Muscle of leg (tissue), 16 donors: Measurements from ENCODE around the gene TRNAU1AP. TPM values are rescaled to one million over a fixed set of nuclear protein-coding genes. Genes with fewer than 3 reads are reported as not detected.
A peak's percentile ranks its signal among the peaks of the same experiment; 100 is the strongest.

ENCODE experiments used
- DNase-seq: peaks from one replicate; pipeline ENCODE4 v3.0.0; 2013
- H3K27ac ChIP-seq: one replicate; pipeline ENCODE4 v1.5.1; 2013; ENCODE audit warnings: mild to moderate bottlenecking, low read length, control low read depth
- H3K27me3 ChIP-seq: one replicate; pipeline ENCODE4 v1.6.1; 2013; ENCODE audit warnings: low read length; ENCODE audit not compliant: control insufficient read depth, insufficient read depth
- H3K36me3 ChIP-seq: one replicate; pipeline ENCODE4 v1.6.1; 2013; ENCODE audit warnings: low read length; ENCODE audit not compliant: control insufficient read depth, insufficient read depth
- H3K4me1 ChIP-seq: one replicate; pipeline ENCODE4 v1.6.1; 2013; ENCODE audit warnings: low read length; ENCODE audit not compliant: control insufficient read depth, insufficient read depth
- H3K4me3 ChIP-seq: one replicate; pipeline ENCODE4 v1.5.1; 2013; ENCODE audit warnings: low read length, control low read depth
- H3K9me3 ChIP-seq: replicated peaks from 2 replicates; pipeline ENCODE4 v1.6.1; 2013; ENCODE audit warnings: low read depth, low read length; ENCODE audit not compliant: control insufficient read depth
- WGBS: methylation state at CpG from one replicate; pipeline ENCODE4 v1.1.5; 2013; ENCODE audit warnings: missing lambda C conversion rate; ENCODE audit not compliant: insufficient coverage; 5-methylcytosine and 5-hydroxymethylcytosine counted together
- long read RNA-seq, 11 donors: transcript quantifications; one replicate each; lab custom pipeline, GENCODE V29; 2026
- polyA plus RNA-seq, 8 donors: library from polyadenylated mRNA; unstranded; fragments of 120-200 nt; gene quantifications; one replicate each; pipeline versions ENCODE4 v1.2.1 to v1.2.3, GENCODE V29; 2013; ENCODE audit warnings: inconsistent platforms in 1 of 8, low replicate concordance in 1 of 8; ENCODE audit not compliant: insufficient read length in 8 of 8, insufficient read depth in 1 of 8
- total RNA-seq: library from RNA; stranded (reverse); fragments of 120-200 nt; gene quantifications from one replicate; pipeline ENCODE4 v1.2.4, GENCODE V29; 2013

TRNAU1AP gene
- total RNA-seq (28.9 TPM), polyA plus RNA-seq (10 to 100 TPM; 18.8 to 22.5 (median 20.2) TPM)
- long read RNA-seq, donor 1: 0 reads
- long read RNA-seq, donor 2, partial matches to known transcripts: 0 of 3 reads
- long read RNA-seq, donor 2, other reads (novel, unspliced or antisense): 0 of 3 reads
- long read RNA-seq, donor 3, partial matches to known transcripts: 0 of 7 reads
- long read RNA-seq, donor 3, other reads (novel, unspliced or antisense): 0 of 7 reads
- long read RNA-seq, donor 4, partial matches to known transcripts: 0 of 3 reads
- long read RNA-seq, donor 4, other reads (novel, unspliced or antisense): 0 of 3 reads
- long read RNA-seq, donor 5, transcript TRNAU1AP-201 (9 exons, 1,799 nt): major isoform, 11 of 13 reads
- long read RNA-seq, donor 5, partial matches to known transcripts: 0 of 13 reads
- long read RNA-seq, donor 5, other reads (novel, unspliced or antisense): 0 of 13 reads
- long read RNA-seq, donor 6, transcript TRNAU1AP-201 (9 exons, 1,799 nt): major isoform, 11 of 12 reads
- long read RNA-seq, donor 6, partial matches to known transcripts: 0 of 12 reads
- long read RNA-seq, donor 6, other reads (novel, unspliced or antisense): 0 of 12 reads
- long read RNA-seq, donor 7, transcript TRNAU1AP-201 (9 exons, 1,799 nt): major isoform, 7 of 8 reads
- long read RNA-seq, donor 7, partial matches to known transcripts: 0 of 8 reads
- long read RNA-seq, donor 7, other reads (novel, unspliced or antisense): 0 of 8 reads
- long read RNA-seq, donor 8, transcript TRNAU1AP-201 (9 exons, 1,799 nt): major isoform, 5 of 6 reads
- long read RNA-seq, donor 8, partial matches to known transcripts: 0 of 6 reads
- long read RNA-seq, donor 8, other reads (novel, unspliced or antisense): 0 of 6 reads
- long read RNA-seq, donor 9, transcript TRNAU1AP-201 (9 exons, 1,799 nt): major isoform, 5 of 5 reads
- long read RNA-seq, donor 9, partial matches to known transcripts: 0 of 5 reads
- long read RNA-seq, donor 9, other reads (novel, unspliced or antisense): 0 of 5 reads
- long read RNA-seq, donor 10, transcript TRNAU1AP-201 (9 exons, 1,799 nt): major isoform, 5 of 5 reads
- long read RNA-seq, donor 10, partial matches to known transcripts: 0 of 5 reads
- long read RNA-seq, donor 10, other reads (novel, unspliced or antisense): 0 of 5 reads
- long read RNA-seq, donor 11, transcript TRNAU1AP-201 (9 exons, 1,799 nt): major isoform, 6 of 8 reads
- long read RNA-seq, donor 11, partial matches to known transcripts: 0 of 8 reads
- long read RNA-seq, donor 11, other reads (novel, unspliced or antisense): 0 of 8 reads

- H3K4me1 ChIP-seq: peaks cover 8% of the 10 kb centered on the region
- peak within 1 kb of the TSS; percentile 96 for H3K27ac ChIP-seq
- peak within 1 kb of the TSS; percentile 99 for H3K4me3 ChIP-seq
- H3K27me3 ChIP-seq: no peaks in the 10 kb centered on the region
- H3K36me3 ChIP-seq: peaks cover 13% of the 10 kb centered on the region
- no peaks in the 10 kb centered on the region for H3K9me3 ChIP-seq
- DNase-seq: peak; percentile 99
- WGBS: under 1% methylated on average over 58 of the region's 63 CpGs
Observed at GRCh38 chr1:28552758-28553663, at the start of gene TRNAU1AP. TRNAU1AP (plus strand) TSS chr1:28553085; CDS start chr1:28553111, 26 bp downstream.

DNA sequence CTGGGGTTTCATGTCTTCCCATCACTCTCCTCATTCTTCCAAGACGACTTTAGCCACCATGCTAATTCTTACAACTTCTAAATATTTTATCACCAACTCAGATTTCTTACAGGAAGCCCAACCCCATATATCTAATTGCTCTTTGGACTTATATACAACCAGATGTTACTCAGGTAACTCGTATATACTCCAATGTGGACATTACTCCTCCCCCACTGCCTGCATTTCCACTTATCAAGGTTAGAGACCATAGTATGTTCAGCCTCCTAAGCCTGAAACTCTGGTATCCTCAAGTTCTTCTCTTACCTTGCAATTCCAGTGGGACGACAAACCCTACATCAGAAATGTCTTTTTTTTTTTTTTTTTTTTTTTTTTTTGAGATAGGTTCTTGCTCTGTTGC lies 49.8 kb upstream of the TRNAU1AP start:
- 89% methylated on average over 2 of the region's 3 CpGs for WGBS
- H3K36me3 ChIP-seq: peaks cover 11% of the 10 kb centered on the region
- H3K27me3 ChIP-seq: no peaks in the 10 kb centered on the region
- H3K27ac ChIP-seq: no peak overlapping the region
- no peak overlapping the region for H3K4me3 ChIP-seq
- DNase-seq: no peak
- no peaks in the 10 kb centered on the region for H3K9me3 ChIP-seq
- H3K4me1 ChIP-seq: peaks cover 12% of the 10 kb centered on the region

DNA sequence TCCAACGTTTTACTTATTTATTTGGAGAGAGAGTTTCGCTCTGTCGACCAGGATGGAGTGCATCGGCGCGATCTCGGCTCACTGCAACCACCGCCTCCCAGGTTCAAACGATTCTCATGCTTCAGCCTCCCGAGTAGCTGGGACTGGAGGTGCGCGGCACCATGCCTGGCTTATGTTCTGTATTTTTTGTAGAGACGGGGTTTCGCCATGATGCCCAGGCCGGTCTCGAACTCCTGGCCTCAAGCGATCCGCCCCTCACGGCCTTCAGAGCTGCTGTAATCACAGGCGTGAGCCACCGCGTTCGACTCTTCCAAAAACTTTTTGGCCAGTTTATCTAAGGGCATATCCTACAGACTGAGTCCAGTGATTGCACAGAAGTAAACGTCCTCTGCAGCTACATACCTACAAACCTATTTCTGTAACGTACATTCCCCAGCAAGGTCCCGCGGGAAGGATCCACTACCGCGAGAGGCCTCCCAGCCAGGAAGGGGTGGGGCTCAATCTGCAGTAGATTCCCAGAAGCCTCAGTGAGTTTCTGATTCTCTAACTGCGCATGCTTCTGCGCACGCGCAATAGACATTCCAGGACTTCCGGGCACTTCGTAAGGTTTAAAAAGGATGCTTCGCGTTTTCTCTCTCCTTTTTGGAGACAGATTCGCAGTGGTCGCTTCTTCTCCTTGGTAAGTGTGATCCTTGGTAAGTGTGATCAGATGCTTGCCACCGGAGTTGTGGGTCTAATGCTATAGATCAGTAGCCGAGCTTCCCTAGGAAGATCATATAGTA lies 47.3 kb upstream of the TRNAU1AP start, which contains the start of gene RCC1:
Gene RCC1, plus strand, starts transcription at position 638 of the 782 bp plus-strand sequence. CDS start 23,824 bp downstream, outside the sequence.
- 1% methylated on average over 29 of the region's 41 CpGs for WGBS
- Histone ChIP-seq H3K36me3 (peaks cover 34% of the 10 kb centered on the region), H3K27me3 (no peaks in the 10 kb centered on the region), H3K27ac (peak within 1 kb of the TSS; percentile 91), H3K4me3 (peak within 1 kb of the TSS; percentile 69), H3K9me3 (no peaks in the 10 kb centered on the region), H3K4me1 (peaks cover 26% of the 10 kb centered on the region)
- peak; percentile 99 for DNase-seq

DNA sequence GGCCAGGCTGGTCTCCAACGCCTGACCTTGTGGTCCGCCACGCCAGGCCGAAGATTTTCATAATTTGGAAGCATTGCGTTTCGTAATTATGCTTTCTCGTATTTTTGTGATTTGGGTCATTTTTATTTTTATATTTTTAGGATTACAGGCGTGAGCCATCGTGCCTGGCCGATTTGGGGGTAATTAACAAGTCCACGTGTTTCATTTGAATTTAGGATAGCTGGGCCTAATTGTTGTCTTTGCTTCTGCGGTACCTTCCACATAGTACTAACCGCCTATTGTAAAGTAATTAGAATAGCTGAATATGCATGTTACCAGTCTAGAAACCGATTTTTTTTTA lies 46.0 kb upstream of the TRNAU1AP start:
- no peak for DNase-seq
- H3K27ac ChIP-seq: peak overlapping the region; percentile 87
- H3K4me3 ChIP-seq: peak overlapping the region; percentile 69
- no peaks in the 10 kb centered on the region for H3K27me3 ChIP-seq
- H3K9me3 ChIP-seq: no peaks in the 10 kb centered on the region
- H3K36me3 ChIP-seq: peaks cover 38% of the 10 kb centered on the region
- H3K4me1 ChIP-seq: peaks cover 26% of the 10 kb centered on the region
- no CpG with 5 or more reads among the region's 14 CpGs for WGBS

DNA sequence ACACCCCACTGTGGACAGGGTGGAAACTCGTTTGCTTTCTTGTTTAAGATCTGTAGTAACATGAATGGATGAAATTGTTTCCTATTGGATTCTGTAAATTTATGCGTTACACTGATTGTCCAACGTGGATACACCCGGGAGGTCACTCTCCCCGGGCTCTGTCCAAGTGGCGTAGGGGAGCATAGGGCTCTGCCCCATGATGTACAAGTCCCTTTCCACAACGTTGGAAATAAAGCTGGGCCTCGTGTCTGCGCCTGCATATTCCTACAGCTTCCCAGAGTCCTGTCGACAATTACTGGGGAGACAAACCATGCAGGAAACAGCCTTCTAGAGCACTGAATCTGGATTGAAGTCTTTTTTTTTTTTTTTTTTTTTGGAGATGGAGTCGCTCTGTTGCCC lies 45.6 kb upstream of the TRNAU1AP start:
- no peaks in the 10 kb centered on the region for H3K9me3 ChIP-seq
- H3K27ac ChIP-seq: peak overlapping the region; percentile 87
- H3K27me3 ChIP-seq: no peaks in the 10 kb centered on the region
- no peak for DNase-seq
- H3K4me3 ChIP-seq: peak overlapping the region; percentile 69
- H3K36me3 ChIP-seq: peaks cover 42% of the 10 kb centered on the region
- H3K4me1 ChIP-seq: peaks cover 26% of the 10 kb centered on the region
- 0% methylated on average over 3 of the region's 11 CpGs for WGBS

DNA sequence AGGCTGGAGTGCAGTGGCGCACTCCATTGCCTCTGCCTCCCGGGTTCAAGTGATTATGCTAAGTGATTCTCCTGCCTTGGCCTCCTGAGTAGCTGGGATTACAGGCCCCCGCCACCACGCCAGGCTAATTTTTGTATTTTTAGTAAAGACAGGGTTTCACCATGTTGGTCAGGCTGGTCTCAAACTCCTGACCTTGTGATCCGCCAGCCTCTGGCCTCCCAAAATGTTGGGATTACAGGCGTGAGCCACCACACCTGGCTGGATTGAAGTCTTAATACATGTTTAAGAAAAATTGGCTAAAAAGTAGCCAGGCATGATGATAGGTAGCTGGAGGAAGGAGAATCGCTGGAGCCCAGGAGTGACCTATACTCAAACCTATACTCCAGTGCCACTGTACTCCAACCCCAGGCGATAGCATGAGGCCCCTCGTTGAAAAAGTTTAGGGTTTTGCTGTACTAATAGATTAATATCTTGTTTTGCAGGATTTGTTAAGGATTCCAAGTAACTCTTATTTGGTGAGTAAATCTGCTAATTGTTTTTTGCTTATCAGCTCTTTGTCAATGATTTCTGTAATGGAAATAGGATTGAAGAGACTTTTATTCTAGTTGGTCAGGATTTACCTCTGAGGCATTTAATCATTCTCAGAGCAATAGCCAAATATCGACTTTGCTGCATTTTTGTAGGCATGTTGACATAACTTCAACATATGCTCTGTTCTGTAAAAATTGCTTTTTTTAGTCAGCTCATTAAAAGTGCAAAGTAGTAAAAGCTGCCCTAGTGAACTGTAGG lies 45.0 kb upstream of the TRNAU1AP start:
- Histone ChIP-seq H3K4me3 (peak overlapping the region; percentile 69), H3K27ac (peak overlapping the region; percentile 87), H3K9me3 (no peaks in the 10 kb centered on the region), H3K36me3 (peaks cover 42% of the 10 kb centered on the region), H3K4me1 (peaks cover 26% of the 10 kb centered on the region), H3K27me3 (no peaks in the 10 kb centered on the region)
- DNase-seq: no peak
- WGBS: 37% methylated on average over 2 of the region's 10 CpGs

DNA sequence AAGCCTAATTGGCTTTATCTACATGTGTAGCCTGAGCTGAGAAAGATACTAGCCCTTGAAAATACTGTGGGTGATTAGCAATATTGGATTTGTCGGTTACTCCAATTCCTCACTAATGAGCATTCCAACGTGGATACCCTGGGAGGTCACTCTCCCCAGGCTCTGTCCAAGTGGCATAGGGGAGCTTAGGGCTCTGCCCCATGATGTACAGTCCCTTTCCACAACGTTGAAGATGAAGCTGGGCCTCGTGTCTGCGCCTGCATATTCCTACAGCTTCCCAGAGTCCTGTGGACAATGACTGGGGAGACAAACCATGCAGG lies 44.5 kb upstream of the TRNAU1AP start:
- peaks cover 26% of the 10 kb centered on the region for H3K4me1 ChIP-seq
- H3K9me3 ChIP-seq: no peaks in the 10 kb centered on the region
- H3K27ac ChIP-seq: peak overlapping the region; percentile 38
- no peaks in the 10 kb centered on the region for H3K27me3 ChIP-seq
- peaks cover 46% of the 10 kb centered on the region for H3K36me3 ChIP-seq
- DNase-seq: no peak
- WGBS: 39% methylated on average over 3 of the region's 5 CpGs
- peak overlapping the region; percentile 6 for H3K4me3 ChIP-seq

DNA sequence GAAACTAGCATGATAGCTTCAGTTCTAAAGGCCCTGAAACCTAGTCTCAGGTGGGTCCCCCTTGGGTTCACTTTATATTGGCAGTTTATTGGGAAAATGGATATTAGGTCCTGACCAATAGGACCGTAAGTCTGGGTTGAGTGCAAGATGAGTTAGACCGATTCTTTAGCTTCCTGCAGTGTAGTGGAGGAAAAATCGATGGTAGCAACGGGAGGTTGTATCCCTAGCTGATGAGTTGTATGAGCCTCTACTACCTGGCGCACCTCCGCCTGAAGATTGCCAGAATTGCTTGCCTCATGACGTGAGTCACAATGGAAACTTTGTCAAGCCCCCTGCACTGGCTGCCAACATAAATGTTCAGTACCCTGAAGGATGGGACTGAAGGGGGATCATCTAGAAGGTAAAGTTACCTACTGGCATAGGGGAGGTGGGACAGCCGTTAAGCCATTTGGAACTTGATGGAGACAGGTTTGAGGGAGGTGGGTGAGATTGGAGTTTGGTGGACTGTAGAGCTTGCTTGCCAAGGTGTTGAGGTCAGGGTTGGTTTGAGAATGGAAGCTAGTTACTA lies 43.1 kb upstream of the TRNAU1AP start:
- Histone ChIP-seq H3K36me3 (peaks cover 50% of the 10 kb centered on the region), H3K4me1 (peaks cover 26% of the 10 kb centered on the region)

More for the DNA sequence above, 43.1 kb upstream of the TRNAU1AP start:
- no peaks in the 10 kb centered on the region for H3K27me3 ChIP-seq
- H3K9me3 ChIP-seq: no peaks in the 10 kb centered on the region
- H3K27ac ChIP-seq: no peak overlapping the region
- no peak for DNase-seq
- WGBS: 73% methylated on average over 8 of the region's 8 CpGs
- H3K4me3 ChIP-seq: no peak overlapping the region
